ENCODE data around the gene ARHGAP26. TPM values are rescaled to one million over a fixed set of nuclear protein-coding genes. Genes with fewer than 3 reads are reported as not detected.

ARHGAP26 gene
- total RNA-seq, 1 experiment from 2014 or later: 34.5 TPM

DNA sequence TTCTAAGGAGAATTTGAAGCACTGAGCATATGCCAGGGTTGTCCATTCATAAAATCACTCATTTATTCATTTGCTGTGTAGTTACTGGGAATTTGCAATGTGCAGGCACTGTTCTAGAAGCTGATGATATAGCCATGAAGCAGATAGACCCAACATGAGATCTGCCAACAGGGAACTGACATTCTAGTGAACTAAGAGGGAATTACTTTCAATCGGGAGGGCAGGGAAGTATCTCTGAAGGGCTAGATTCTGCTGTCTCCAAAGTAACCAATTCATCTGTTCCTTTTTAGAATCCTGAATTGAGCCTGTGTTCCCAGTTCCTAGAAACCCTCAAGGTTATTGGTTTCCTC, 11.4 kb upstream of the ARHGAP26 start:
- Histone ChIP-seq H4K20me1 (ENCODE audit: insufficient read depth) (no peaks in the 10 kb centered on the region; the same call in 1 of the 2 replicates), H3K9me3 (ENCODE audit: control insufficient read depth in 1 of 2, insufficient read depth in 1 of 2, low read depth in 1 of 2, low read length in 2 of 2) (no peaks in the 10 kb centered on the region), H3K9me2 (ENCODE audit: insufficient read depth) (no peaks in the 10 kb centered on the region), H3K4me2 (ENCODE audit: low read length) (no peak overlapping the region), H3K27ac (ENCODE audit: low read depth, low read length) (no peak overlapping the region), H3K36me3 (ENCODE audit: control insufficient read depth in 1 of 2, insufficient read depth in 2 of 2, low read length in 2 of 2) (no peaks in the 10 kb centered on the region), H2AFZ (ENCODE audit: low read depth, low read length, poor library complexity, severe bottlenecking) (no peak overlapping the region), H3K4me3 (replicated peaks in 1 of 2; ENCODE audit: low read depth in 1 of 2, low read length in 2 of 2) (no peak overlapping the region), H3K4me1 (ENCODE audit: control insufficient read depth in 1 of 2, insufficient read depth in 2 of 2, low read length in 2 of 2) (no peaks in the 10 kb centered on the region), H3K27me3 (ENCODE audit: insufficient read depth, low read length) (no peaks in the 10 kb centered on the region), H3K9ac (ENCODE audit: low read length) (no peak overlapping the region), H3K79me2 (ENCODE audit: insufficient read depth, low read length) (no peaks in the 10 kb centered on the region)
- BruUV-seq (replicated peaks): no TSS peak
- ChIA-PET POLR2A (no interaction called here), RAD21 (ENCODE audit: low non-redundant PET in 1 of 2, low total read pairs in 2 of 2, uncharacterized antibody in 2 of 2, unreplicated experiment in 2 of 2) (no interaction called here), CTCF (no interaction called here)
- intact Hi-C loops (cut with micrococcal nuclease): no loop called here
- TF ChIP-seq POLR2A (IDR thresholded peaks at IDR 0.05; ENCODE audit: borderline replicate concordance, extremely low read depth, insufficient read depth, insufficient read length): no peak
- no peak for TF ChIP-seq CEBPB (IDR thresholded peaks at IDR 0.05; ENCODE audit: low read depth)
- TF ChIP-seq POLR2AphosphoS5 (IDR thresholded peaks at IDR 0.05; ENCODE audit: low read depth, low read length): no peak
- TF ChIP-seq EGR1 (IDR thresholded peaks at IDR 0.05; ENCODE audit: low read depth): no peak
- TF ChIP-seq ZFX (IDR thresholded peaks at IDR 0.05): no peak
- no peak for TF ChIP-seq YY1 (IDR thresholded peaks at IDR 0.05; ENCODE audit: extremely low read depth, insufficient replicate concordance, low read depth, low read length)
- no peak for TF ChIP-seq CTCF (IDR thresholded peaks at IDR 0.05 in 2 of 3, conservative IDR thresholded peaks at IDR 0.05 in 1 of 3; ENCODE audit: borderline replicate concordance in 1 of 3, insufficient read depth in 1 of 3, low read depth in 2 of 3, low read length in 2 of 3)
- no peak for TF ChIP-seq TCF7L2 (IDR thresholded peaks at IDR 0.05; ENCODE audit: borderline replicate concordance, extremely low read depth, insufficient read depth, insufficient read length)
- TF ChIP-seq, protein P1, sequence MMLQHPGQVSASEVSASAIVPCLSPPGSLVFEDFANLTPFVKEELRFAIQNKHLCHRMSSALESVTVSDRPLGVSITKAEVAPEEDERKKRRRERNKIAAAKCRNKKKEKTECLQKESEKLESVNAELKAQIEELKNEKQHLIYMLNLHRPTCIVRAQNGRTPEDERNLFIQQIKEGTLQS (IDR thresholded peaks at IDR 0.05): no peak
- TF ChIP-seq, protein P2, sequence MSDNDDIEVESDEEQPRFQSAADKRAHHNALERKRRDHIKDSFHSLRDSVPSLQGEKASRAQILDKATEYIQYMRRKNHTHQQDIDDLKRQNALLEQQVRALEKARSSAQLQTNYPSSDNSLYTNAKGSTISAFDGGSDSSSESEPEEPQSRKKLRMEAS (IDR thresholded peaks at IDR 0.05): no peak
- no peak for TF ChIP-seq RAD21 (IDR thresholded peaks at IDR 0.05; ENCODE audit: low read depth)
- TF ChIP-seq EZH2phosphoT487 (IDR thresholded peaks at IDR 0.05; ENCODE audit: borderline replicate concordance): no peak
- no peak for TF ChIP-seq ZNF274 (IDR thresholded peaks at IDR 0.05; ENCODE audit: low read depth, low read length)
- TF ChIP-seq SIN3A (IDR thresholded peaks at IDR 0.05; ENCODE audit: low read depth): no peak
- DNase-seq (ENCODE audit: low read depth, low spot score) (no peak), ATAC-seq (no peak)
